HG03066 (cell line): ENCODE results near the gene DSTYK.

Experiments
- ATAC-seq: cut with Tn5 transposase; IDR thresholded peaks from one replicate; pipeline ENCODE4 v1.9.1; 2021; ENCODE audit warnings: low read depth; ENCODE audit not compliant: unreplicated experiment

DSTYK gene

GRCh38 chr1:205211169-205211838, at the start of gene DSTYK:
TSS of gene DSTYK (minus strand) at chr1:205211702. CDS start at chr1:205211535, 167 bp downstream.
- ATAC-seq: peak; percentile 86

- no peak for ATAC-seq
Measured at GRCh38 chr1:205259998-205260397, 48.5 kb upstream of the DSTYK start.

GRCh38 chr1:205259324-205259832, 47.9 kb upstream of the DSTYK start:
- ATAC-seq: no peak

- no peak for ATAC-seq
Measured at GRCh38 chr1:205258719-205259118, 47.2 kb upstream of the DSTYK start.

- no peak for ATAC-seq
Measured at GRCh38 chr1:205258261-205258691, 46.8 kb upstream of the DSTYK start.

GRCh38 chr1:205257735-205258134, 46.2 kb upstream of the DSTYK start:
- no peak for ATAC-seq

GRCh38 chr1:205256951-205257625, 45.6 kb upstream of the DSTYK start:
- no peak for ATAC-seq

- peak; percentile 50 for ATAC-seq
Measured at GRCh38 chr1:205255941-205256780, 44.7 kb upstream of the DSTYK start.

- ATAC-seq: no peak
Measured at GRCh38 chr1:205251576-205251975, 40.1 kb upstream of the DSTYK start.

- no peak for ATAC-seq
Measured at GRCh38 chr1:205250699-205251098, 39.2 kb upstream of the DSTYK start.

- no peak for ATAC-seq
Measured at GRCh38 chr1:205249651-205250050, 38.1 kb upstream of the DSTYK start.

GRCh38 chr1:205248793-205249601, 37.5 kb upstream of the DSTYK start:
- no peak for ATAC-seq

GRCh38 chr1:205247130-205247921, 35.8 kb upstream of the DSTYK start:
- no peak for ATAC-seq

GRCh38 chr1:205246351-205247119, 35.0 kb upstream of the DSTYK start:
- ATAC-seq: no peak

- no peak for ATAC-seq
Measured at GRCh38 chr1:205245096-205245495, 33.6 kb upstream of the DSTYK start.

- no peak for ATAC-seq
Measured at GRCh38 chr1:205244384-205244783, 32.9 kb upstream of the DSTYK start.

GRCh38 chr1:205243350-205244191, 32.1 kb upstream of the DSTYK start:
- no peak for ATAC-seq
